ENCODE data around the gene IFNA13. TPM values are rescaled to one million over a fixed set of nuclear protein-coding genes. Genes with fewer than 3 reads are reported as not detected.

The IFNA13 gene
- total RNA-seq, 2 experiments from 2014 or later, result not detected

- BruUV-seq (replicated peaks), result no TSS peak
- intact Hi-C loops (cut with micrococcal nuclease; ENCODE audit: unreplicated experiment), result no loop called here
Observed at GRCh38 chr9:21362287-21362686, 5.6 kb downstream of the IFNA13 start.

GRCh38 chr9:21357479-21358460 lies 10.1 kb downstream of the IFNA13 start:
- POLR2A ChIA-PET, result no interaction called here
- Histone ChIP-seq H3K4me2 (ENCODE audit: low read length) (no peak overlapping the region), H4K20me1 (ENCODE audit: insufficient read depth, low read length) (no peaks in the 10 kb centered on the region), H2AFZ (ENCODE audit: low read length) (no peak overlapping the region), H3K79me2 (ENCODE audit: insufficient read depth, low read depth, low read length) (no peaks in the 10 kb centered on the region), H3K4me1 (ENCODE audit: insufficient read depth, low read length, poor library complexity, severe bottlenecking) (no peaks in the 10 kb centered on the region), H3K9me2 (ENCODE audit: insufficient read depth, low read length) (no peaks in the 10 kb centered on the region), H3K36me3 (ENCODE audit: insufficient read depth, low read length) (no peaks in the 10 kb centered on the region), H3K4me3 (ENCODE audit: low read depth, low read length, poor library complexity, severe bottlenecking) (no peak overlapping the region), H3K27ac (ENCODE audit: low read depth, low read length, poor library complexity, severe bottlenecking) (no peak overlapping the region), H3K9me3 (ENCODE audit: low read length) (no peaks in the 10 kb centered on the region)
- BruUV-seq (replicated peaks), result no TSS peak
- DNase-seq (ENCODE audit: low spot score), result no peak
- TF ChIP-seq CTCF (conservative IDR thresholded peaks at IDR 0.05; ENCODE audit: low read length) (no peak), EZH2phosphoT487 (IDR thresholded peaks at IDR 0.05; ENCODE audit: borderline replicate concordance, low read depth, low read length) (no peak)
- intact Hi-C loops (cut with micrococcal nuclease; ENCODE audit: unreplicated experiment), result no loop called here
- CTCF ChIA-PET (ENCODE audit: unreplicated experiment), result no interaction called here

More at GRCh38 chr9:21362287-21362686, 5.6 kb downstream of the IFNA13 start:
- H2AFZ ChIP-seq (ENCODE audit: low read length), result no peak overlapping the region
- no peaks in the 10 kb centered on the region for H3K79me2 ChIP-seq (ENCODE audit: insufficient read depth, low read depth, low read length)
- no peaks in the 10 kb centered on the region for H3K4me1 ChIP-seq (ENCODE audit: insufficient read depth, low read length, poor library complexity, severe bottlenecking)
- ChIA-PET POLR2A (interaction anchor here (0.6 kb wide), 1 partner anchor 15 kb away, joined by 3 read pairs; no protein-coding TSS in a partner anchor), CTCF (ENCODE audit: unreplicated experiment) (no interaction called here)
- no peak overlapping the region for H3K4me3 ChIP-seq (ENCODE audit: low read depth, low read length, poor library complexity, severe bottlenecking)
- TF ChIP-seq CTCF (conservative IDR thresholded peaks at IDR 0.05; ENCODE audit: low read length) (no peak), EZH2phosphoT487 (IDR thresholded peaks at IDR 0.05; ENCODE audit: borderline replicate concordance, low read depth, low read length) (no peak)
- no peak for DNase-seq (ENCODE audit: low spot score)
- H3K4me2 ChIP-seq (ENCODE audit: low read length), result no peak overlapping the region
- no peak overlapping the region for H3K27ac ChIP-seq (ENCODE audit: low read depth, low read length, poor library complexity, severe bottlenecking)
- H3K9me2 ChIP-seq (ENCODE audit: insufficient read depth, low read length), result no peaks in the 10 kb centered on the region
- H3K36me3 ChIP-seq (ENCODE audit: insufficient read depth, low read length), result no peaks in the 10 kb centered on the region
- H3K9me3 ChIP-seq (ENCODE audit: low read length), result no peaks in the 10 kb centered on the region
- no peaks in the 10 kb centered on the region for H4K20me1 ChIP-seq (ENCODE audit: insufficient read depth, low read length)

- ChIA-PET POLR2A (no interaction called here), CTCF (ENCODE audit: unreplicated experiment) (no interaction called here)
Observed at GRCh38 chr9:21350787-21351186, 17.1 kb downstream of the IFNA13 start, which contains the start of gene IFNA6. IFNA6 (minus strand) TSS chr9:21350887; CDS start chr9:21350887, 0 bp downstream.

More at GRCh38 chr9:21350787-21351186, 17.1 kb downstream of the IFNA13 start, which contains the start of gene IFNA6:
- no peaks in the 10 kb centered on the region for H3K9me2 ChIP-seq (ENCODE audit: insufficient read depth, low read length)
- H3K79me2 ChIP-seq (ENCODE audit: insufficient read depth, low read depth, low read length), result no peaks in the 10 kb centered on the region
- no peak within 1 kb of the TSS for H3K27ac ChIP-seq (ENCODE audit: low read depth, low read length, poor library complexity, severe bottlenecking)
- TF ChIP-seq EZH2phosphoT487 (IDR thresholded peaks at IDR 0.05; ENCODE audit: borderline replicate concordance, low read depth, low read length) (no peak), CTCF (conservative IDR thresholded peaks at IDR 0.05; ENCODE audit: low read length) (no peak)
- H3K4me2 ChIP-seq (ENCODE audit: low read length), result no peak within 1 kb of the TSS
- no peaks in the 10 kb centered on the region for H3K4me1 ChIP-seq (ENCODE audit: insufficient read depth, low read length, poor library complexity, severe bottlenecking)
- no peak within 1 kb of the TSS for H2AFZ ChIP-seq (ENCODE audit: low read length)
- no TSS peak for BruUV-seq (replicated peaks)
- intact Hi-C loops (cut with micrococcal nuclease; ENCODE audit: unreplicated experiment), result no loop called here
- H3K9me3 ChIP-seq (ENCODE audit: low read length), result no peaks in the 10 kb centered on the region
- no peak for DNase-seq (ENCODE audit: low spot score)
- H4K20me1 ChIP-seq (ENCODE audit: insufficient read depth, low read length), result no peaks in the 10 kb centered on the region
- no peaks in the 10 kb centered on the region for H3K36me3 ChIP-seq (ENCODE audit: insufficient read depth, low read length)
- no peak within 1 kb of the TSS for H3K4me3 ChIP-seq (ENCODE audit: low read depth, low read length, poor library complexity, severe bottlenecking)
